H4 (cell line): ENCODE results near the gene ESPN. TPM values are rescaled to one million over a fixed set of nuclear protein-coding genes. Genes with fewer than 3 reads are reported as not detected.

Experiments
- total RNA-seq: library from RNA; depleted of rRNA; stranded (reverse); fragments of >200 nt; shearing (Covaris generic); gene quantifications from 2 replicates; pipeline ENCODE4 v1.2.3, GENCODE V29; 2014; rRNA removed

Gene ESPN
- total RNA-seq, 1 experiment from 2014 or later: not detected

Other genes with a start within 250 kb of the ESPN start
- 0.04 TPM in 2 replicates for gene CHD5, start 244.5 kb upstream of the ESPN start, total RNA-seq
- gene RPL22, start 225.2 kb upstream of the ESPN start, total RNA-seq: 113 and 140 TPM in 2 replicates
- 0.12 and 1.6 TPM in 2 replicates for gene RNF207, start 218.7 kb upstream of the ESPN start, total RNA-seq
- gene ICMT, start 188.8 kb upstream of the ESPN start, total RNA-seq: 52.2 and 67.1 TPM in 2 replicates
- gene HES3, start 180.6 kb upstream of the ESPN start, total RNA-seq: not detected in 2 replicates
- gene GPR153, start 163.7 kb upstream of the ESPN start, total RNA-seq: 1.7 and 1.9 TPM in 2 replicates
- gene ACOT7, start 31.0 kb upstream of the ESPN start, total RNA-seq: 50.6 and 56.0 TPM in 2 replicates
- gene HES2, start 4.9 kb upstream of the ESPN start, total RNA-seq: not detected in 2 replicates
- 0.10 and 0.81 TPM in 2 replicates for gene TNFRSF25, start 41.4 kb downstream of the ESPN start, total RNA-seq
- gene PLEKHG5, start 66.9 kb downstream of the ESPN start, total RNA-seq: 1.3 and 1.6 TPM in 2 replicates
- 12.0 and 14.9 TPM in 2 replicates for gene NOL9, start 129.7 kb downstream of the ESPN start, total RNA-seq
- gene TAS1R1, start 130.5 kb downstream of the ESPN start, total RNA-seq: not detected in 2 replicates
- 6.3 and 8.8 TPM in 2 replicates for gene ZBTB48, start 155.2 kb downstream of the ESPN start, total RNA-seq
- gene KLHL21, start 178.1 kb downstream of the ESPN start, total RNA-seq: 8.4 and 11.4 TPM in 2 replicates
- gene PHF13, start 189.0 kb downstream of the ESPN start, total RNA-seq: 7.6 and 7.8 TPM in 2 replicates
- gene THAP3, start 200.1 kb downstream of the ESPN start, total RNA-seq: 11.4 and 17.0 TPM in 2 replicates